Nucleus accumbens (tissue), 56 donors: Measurements from ENCODE around the gene EVC2.

ENCODE experiments used
- DNase-seq, 56 donors: peaks; one replicate each; lab custom pipeline; 2025; lab: John Stamatoyannopoulos, UW

Gene EVC2

DNA sequence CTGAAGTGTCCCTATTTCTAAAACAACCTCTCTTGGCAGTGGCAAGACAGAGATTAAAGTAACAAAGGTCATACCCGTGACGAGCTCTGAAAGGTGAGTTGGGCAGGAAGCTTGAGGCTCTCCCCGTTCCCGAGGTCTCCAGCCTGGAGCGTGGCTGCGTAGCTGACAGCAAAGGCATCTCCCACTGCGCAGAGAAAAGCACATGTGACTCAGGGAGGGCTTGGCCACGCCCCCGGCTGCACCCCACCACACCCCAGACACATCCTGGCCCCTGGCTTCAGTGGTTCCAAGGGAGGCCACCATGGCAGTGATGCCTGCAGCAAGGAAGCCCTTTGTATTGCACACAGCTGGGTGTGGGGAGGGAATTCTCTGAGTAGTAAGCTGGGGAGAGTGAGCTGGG lies 23.1 kb downstream of the EVC2 start:
- DNase-seq: no peak

DNA sequence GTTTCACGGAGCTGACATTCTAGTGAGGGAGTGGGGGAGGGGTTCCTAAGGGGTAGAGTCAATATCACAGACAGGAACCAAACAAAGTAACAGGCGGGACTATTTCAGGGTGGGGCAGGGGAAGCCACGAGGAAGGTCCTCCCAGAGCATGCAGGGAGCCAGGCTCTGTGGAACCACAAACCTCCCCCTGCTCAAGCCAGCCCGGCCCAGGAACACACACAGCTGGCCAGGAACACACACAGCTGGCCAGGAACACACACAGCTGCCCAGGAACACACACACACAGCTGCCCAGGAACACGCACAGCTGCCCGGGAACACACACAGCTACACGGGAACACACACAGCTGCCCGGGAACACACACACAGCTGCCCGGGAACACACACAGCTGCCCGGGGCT lies 24.8 kb downstream of the EVC2 start:
- no peak for DNase-seq

DNA sequence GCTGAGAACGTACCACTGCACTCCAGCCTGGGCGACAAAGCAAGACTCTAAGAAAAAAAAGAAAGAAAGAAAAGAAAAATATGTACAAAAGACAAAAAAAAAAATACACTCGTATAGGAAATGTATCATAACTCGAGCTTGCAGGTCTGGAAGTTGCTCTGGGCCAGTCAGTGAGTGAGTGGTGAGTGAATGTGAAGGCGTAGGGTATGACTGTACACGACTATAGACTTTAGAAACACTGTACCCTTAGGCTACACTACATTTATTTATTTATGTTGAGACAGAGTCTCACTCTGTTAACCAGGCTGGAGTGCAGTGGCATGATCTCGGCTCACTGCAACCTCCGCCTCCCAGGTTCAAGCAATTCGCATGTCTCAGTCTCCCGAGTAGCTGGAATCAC lies 29.4 kb downstream of the EVC2 start:
- DNase-seq: no peak

DNA sequence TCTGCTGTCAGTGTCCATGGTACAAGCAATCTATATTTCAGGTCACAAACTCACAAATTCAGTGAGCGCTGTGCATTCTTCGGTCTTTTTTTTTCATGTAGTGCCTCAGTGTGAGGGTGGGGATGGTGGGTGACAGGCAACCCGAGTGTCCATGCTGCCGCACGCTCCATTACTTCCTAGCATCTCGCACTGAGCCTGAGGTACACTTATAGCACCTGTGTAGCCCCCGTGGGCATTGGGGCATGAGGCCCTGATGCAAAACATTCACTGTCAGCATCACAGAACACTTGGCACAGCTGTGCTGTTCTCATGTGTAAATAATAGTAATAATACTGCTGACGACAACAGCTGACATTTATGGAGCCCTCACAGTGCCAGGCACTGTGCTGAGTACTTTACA lies 31.6 kb downstream of the EVC2 start:
- no peak for DNase-seq

DNA sequence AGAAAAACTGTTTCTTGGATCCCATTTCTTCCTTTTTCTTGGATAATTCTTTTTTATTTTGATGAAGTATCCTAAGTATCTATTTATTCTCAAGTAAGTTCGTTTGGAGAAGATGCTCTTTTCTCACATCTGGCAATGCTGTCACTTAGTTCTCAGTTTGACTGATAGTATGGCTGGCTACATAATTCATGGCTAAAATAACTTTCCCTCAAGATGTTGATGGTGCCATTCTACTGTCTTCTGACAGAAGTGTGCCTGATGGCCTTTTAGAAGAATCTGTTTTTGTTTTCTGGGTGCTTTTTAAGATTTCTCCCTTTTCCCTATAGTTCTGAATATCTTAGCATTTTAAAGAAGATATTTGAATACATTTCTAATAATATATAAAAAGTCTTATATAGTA lies 41.6 kb downstream of the EVC2 start:
- DNase-seq: no peak

DNA sequence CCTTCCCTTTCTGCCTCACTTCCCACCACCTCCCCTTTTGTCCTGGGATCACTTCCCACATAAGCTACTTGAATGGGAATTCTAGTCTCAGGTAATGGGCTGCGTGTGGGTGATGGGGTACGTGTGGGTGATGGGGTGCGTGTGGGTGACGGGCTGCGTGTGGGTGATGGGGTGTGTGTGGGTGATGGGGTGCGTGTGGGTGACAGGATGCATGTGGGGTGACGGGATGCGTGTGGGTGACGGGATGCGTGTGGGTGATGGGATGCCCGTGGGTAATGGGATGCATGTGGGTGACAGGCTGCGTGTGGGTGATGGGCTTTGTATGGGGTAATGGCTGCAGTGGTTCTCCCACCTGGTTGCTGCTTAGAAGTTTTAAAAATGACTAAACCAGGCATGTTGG lies 43.6 kb downstream of the EVC2 start:
- DNase-seq: no peak

DNA sequence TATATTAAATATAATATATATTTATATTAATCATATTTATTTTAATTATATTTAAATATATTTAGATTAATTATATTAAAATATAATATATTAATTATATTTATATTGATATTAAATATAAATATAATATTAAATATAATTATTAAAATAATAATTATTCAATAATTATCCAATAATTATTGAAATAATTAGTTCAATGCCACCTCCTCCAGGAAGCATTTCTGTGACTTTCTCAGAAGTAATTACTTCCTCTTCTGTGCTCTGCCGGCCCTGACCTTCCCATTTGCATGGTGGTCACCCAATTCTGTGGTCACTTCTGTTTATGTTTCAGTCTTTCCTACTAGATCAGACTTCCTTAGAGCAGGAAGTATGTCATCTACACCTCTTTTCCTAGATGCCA lies 45.8 kb downstream of the EVC2 start:
- DNase-seq: no peak

DNA sequence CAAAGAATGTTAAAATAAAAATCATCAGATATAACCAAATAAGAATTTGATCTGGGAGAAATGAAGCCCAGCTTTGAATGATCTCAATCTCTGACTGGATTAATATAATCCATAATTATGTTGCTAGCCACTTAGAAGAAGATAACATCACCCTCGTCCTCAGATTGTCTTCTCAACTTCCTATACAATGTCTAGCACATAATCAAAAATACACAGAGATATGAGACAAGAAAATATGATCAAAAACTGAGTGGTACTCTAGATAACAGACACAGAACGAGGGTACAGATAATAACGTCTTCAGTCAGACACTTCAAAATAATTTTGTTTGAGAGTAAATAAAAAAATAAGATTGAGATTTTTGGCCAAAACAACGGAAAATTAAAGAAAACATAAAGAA lies 47.1 kb downstream of the EVC2 start:
- DNase-seq: no peak

DNA sequence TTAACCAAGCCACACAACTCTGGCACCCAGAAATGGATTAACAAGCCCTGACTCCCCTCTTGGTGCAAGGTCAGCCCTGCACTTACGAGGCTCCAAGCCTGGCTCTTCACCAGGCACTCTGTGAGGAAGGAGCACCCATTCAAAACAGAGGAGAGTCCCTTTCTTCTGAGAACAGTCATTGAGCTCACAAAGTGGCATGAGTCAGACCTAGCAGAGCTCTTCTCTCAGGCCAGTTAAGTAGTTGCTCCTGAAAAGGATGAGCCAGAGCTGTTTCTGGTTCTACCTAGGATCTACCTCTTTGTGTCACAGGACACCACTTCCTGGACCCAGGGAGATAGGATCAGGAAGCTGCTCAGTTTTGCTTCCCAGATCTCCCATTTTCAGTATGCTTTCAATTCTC lies 48.2 kb downstream of the EVC2 start:
- DNase-seq: no peak

DNA sequence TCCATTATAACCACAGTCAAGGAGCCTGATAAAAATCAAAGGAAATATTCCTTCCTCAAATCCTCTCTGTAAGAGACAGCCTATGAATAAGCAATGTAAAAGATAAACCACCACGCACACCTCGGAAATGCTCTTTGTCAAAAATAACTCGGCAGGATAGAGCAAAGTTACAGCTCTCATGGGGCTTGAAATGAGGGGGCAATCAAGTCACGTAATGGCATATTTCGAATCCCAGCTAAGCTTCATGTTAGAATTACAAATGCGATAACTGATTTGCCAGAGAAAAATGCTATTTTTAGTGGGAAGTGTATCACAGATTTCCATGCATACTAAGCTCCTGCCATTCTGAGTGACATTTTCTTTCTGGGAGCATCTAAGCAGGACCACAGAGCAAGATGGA lies 49.4 kb downstream of the EVC2 start:
- DNase-seq: peak in 4 of 56 donors; percentile 8 to 34 (median 24)

DNA sequence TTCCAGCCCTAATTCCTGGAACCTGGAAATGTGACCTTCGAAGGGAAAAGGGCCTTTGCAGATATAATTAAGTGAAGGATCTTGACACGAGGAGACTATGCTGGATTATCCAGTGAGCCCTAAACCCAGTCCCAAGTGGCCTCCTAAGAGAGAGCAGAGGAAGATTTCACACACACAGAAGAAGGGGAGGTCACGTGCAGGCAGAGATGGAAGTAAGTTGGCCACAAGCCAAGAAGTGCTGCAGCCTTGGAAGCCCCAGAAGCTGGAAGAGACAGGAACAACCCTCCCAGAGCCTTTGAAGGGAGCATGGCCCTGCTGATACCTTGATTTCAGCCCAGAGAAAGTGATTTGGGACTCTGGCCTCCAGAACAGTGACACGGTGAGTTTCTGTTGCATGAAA lies 51.9 kb downstream of the EVC2 start:
- DNase-seq: no peak

DNA sequence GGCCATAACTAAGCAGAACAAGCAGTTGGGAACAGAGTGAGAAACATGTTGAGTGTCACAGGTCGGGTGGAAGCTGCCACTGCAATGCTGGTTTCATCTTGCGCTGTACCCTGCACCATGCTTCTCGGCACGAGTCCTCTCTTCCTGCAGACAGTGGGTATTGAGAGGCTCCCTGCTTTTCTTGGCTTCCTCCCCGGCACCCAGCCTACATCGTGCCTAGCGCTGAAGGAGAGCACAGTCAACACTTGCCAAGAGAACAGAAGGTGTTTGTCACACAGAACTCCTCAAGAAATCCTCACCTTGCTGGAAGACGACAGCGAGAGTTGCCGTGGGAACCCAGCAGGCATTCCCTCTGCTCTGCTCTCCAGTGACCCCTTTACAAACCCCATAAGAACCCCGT lies 53.6 kb downstream of the EVC2 start:
- peak in 9 of 56 donors; percentile 5 to 46 (median 17) for DNase-seq

DNA sequence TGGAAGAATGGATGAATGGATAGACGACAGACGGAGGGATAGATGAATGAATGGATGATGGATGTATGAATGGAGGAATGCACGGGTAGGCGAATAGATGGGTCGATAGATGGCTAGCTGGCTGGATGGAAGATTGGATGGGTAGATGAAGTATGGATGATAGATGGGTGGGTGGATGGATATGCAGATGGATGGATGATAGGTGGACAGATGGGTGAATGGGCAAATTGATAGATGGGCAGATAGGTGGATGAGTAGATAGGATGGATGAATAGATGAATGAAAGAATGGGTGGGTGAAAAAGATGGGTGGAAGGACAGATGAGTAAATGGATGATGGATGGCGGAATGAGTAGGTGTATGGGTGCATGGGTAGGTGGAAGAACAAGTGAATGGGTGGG lies 57.3 kb downstream of the EVC2 start:
- DNase-seq: no peak

DNA sequence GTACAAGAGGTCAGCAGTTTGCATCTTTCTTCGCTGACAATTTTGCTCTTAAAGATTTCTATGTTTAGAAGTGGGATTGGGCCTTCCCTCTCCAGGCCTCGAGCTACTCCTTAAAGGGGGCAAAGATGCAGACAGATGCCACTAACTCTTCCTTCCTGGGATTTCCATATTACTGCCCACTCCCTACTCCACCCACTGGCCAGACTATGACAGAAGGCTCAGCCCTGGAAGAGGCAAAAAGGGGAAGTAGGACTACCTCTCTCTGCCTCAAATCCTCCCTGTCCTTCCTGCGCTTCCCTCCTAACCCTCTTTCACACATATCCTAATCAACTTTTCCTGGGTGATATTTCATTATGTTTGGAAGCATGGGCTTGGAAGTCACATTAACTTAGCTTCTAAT lies 58.3 kb downstream of the EVC2 start:
- DNase-seq: no peak

DNA sequence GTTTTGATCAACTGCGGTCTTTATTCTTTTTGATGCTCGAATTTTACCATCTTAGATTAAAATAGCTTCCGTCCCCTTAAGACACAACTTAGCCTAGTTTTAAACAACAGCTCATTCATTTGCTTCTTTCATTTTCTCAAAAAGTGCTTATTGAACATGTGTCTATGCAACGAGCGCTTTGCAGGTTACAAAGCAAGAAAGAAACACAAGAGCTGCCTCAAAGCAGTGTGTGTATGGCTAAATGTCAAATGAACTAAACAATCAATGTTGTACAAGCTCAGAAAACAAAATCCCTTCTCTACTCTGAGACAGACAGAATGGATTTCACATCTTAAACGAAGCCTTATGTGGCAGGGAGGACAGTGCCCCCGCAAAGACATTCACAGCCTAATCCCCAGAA lies 61.0 kb downstream of the EVC2 start:
- DNase-seq: no peak

DNA sequence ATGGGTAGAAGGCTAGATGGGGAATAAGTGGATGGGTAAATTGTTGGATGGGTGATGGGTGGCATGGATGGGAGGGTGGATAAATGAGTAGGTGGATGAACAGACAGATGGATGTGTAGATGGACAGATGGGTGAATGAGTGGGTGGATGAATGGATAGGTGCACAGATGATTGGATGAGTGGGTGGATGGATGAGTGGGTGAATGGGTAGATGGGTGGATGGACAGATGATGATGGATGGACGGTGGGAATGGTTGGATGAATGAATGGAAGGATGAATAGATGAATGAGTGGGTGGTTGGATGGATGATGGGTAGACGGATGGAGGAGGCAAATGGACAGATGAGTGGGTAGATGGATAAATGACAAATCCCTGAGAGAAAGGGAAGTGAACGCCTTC lies 68.3 kb downstream of the EVC2 start:
- DNase-seq: no peak

DNA sequence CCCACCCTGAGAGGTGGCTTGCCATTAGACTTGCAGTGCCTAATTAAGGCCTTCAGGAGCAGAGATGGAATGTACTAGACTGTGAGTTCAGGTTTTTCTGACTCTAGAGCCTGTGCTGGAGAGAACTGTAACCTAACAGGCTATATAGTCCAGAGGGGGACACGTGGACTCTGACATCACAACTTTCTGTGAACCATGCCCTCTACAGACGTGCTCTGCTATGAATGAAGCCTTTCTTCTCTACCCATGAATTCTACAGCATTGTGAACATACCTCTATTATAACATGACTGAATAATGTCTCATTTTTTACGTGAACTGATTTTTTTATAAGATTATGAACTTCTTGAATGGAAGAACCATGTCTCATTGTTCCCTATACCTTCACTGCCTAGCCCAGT lies 68.8 kb downstream of the EVC2 start:
- no peak for DNase-seq

DNA sequence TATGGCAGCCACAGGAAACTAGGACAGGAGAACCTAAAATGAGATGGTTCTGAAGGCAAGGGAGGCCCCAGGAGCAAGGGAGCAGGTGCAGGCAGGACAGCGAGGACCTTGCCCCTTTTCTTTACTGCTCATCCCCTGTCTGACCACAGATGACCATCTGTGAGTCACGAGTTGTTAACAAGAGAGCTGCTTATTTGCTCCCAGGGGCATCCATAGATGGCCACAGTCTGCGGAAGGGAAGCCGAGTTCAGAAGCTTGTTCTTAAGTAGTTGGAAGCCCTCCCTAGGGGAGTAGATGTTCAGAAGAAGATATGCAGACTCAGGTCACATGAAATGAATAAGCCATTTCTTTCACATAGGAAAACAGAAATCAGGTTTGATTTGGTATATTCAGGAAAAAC lies 69.4 kb downstream of the EVC2 start:
- DNase-seq: no peak

DNA sequence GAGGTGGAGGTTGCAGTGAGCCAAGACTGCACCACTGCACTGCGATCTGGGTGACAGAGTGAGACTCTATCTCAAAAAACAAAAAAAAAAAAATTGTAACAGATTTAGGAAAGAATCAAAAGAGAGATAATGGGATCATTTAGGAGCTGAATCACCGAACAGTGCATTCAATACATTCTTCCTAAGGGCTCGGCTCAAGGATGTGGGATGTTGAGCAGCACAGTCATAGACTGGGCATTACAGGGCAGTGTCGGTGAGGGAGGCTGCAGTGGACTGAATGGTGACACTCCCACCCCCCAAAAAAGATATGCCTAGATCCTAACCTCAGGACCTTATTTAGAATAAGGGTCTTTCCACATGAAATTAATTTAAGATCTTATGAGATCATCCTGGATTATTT lies 70.0 kb downstream of the EVC2 start:
- DNase-seq: no peak

DNA sequence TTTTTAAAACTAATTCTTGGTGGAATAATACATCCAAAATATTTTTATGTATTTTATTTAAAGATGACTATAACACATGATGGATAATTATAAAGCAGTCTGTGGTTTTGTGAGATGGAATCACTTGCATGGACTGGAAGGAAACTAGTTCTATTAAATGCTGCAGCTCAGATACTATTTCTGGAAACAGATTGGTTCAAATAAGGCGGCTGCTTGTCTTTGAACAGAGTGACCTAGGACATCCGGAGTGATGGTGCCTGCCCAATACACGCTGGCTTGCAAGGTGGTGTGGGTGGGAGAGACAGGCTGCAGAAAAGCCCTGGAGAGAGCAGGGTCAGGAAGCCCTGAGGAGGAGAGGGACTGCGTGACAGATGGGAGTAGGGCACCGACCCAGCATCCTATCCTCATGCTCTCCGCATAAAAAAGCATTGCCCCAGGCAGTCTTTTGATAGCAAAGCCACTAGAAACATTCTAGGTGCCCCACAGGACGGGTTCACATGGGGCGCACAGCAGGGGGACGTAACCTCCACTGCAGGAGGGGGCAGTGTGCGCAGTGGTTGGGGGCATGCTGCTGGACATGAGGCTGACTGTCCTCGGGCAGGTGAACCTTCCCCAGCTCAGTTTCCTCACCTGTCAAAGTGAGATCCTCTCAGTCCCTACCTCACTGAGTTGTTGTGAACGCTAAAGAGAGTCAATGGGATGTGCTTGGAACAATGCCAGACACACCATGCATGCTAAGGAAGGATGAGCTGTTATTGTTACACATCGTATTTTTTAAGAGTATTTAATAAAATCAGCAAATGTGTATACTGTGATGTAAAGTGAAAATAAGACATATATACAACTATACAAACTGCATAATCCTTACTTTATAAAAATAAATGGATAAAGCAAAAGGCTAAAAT lies 71.3 kb downstream of the EVC2 start:
- DNase-seq: no peak

DNA sequence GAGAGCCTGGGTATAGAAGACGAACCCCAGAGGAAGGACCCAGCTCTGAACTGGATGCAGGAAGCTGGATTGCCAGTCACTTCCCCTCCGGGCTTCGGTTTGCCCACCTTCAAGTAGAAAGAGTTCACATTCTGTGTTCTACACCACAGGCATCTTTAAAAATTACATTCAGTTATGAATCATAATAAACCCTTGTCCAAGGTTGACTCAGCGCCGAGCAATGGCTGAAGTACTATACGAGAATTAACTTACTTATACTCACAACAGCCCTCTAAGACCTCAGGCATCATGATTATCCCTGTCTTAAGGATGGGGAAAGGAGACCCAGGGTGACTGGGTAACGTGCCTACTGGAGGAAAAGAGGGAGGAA lies 72.5 kb downstream of the EVC2 start:
- DNase-seq: no peak

DNA sequence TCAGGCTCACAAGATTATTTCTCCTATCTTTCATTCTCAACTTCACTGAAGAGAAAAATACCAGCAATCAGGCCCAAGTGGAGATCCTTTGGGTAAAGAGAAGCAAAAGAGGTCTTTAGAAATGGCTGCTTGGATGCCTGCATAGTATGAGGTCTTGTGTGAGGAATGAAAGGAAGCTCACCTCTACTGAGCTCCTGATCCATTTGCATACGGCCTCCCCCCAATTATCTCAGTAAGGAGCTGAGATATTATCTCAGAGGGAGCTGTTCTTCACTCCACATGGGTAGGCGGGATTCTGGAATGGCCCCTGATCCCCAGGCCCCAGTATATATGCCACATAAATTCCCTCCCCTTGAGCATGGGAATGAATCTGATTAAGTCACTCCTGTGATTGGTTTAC lies 75.8 kb downstream of the EVC2 start:
- no peak for DNase-seq

DNA sequence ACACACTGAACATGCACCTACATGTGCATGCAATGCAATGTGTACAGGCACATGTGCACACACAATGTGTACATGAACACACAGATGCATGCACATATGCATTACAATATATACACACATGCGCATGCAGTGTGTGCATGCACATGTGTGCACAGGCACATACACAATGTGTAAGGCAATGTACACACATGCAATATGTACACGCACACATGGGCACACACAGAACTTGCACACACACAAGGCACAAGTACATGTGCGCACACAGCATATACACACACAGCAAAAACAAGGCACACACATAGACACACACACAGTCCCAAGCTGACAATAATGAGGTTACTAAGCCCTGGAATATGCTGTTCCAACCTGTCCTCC lies 76.3 kb downstream of the EVC2 start:
- DNase-seq: no peak
